ENCODE results near the gene GALNT18. TPM values are rescaled to one million over a fixed set of nuclear protein-coding genes. Genes with fewer than 3 reads are reported as not detected.
"Not testable (repeated sequence)": the region's sequence is repeated elsewhere in the genome, so short reads cannot be mapped to it uniquely, and the experiment has no call there.

Gene GALNT18
- total RNA-seq, 4 donors from 2014 or later: 4.7 to 20.4 (median 14.1) TPM

DNA sequence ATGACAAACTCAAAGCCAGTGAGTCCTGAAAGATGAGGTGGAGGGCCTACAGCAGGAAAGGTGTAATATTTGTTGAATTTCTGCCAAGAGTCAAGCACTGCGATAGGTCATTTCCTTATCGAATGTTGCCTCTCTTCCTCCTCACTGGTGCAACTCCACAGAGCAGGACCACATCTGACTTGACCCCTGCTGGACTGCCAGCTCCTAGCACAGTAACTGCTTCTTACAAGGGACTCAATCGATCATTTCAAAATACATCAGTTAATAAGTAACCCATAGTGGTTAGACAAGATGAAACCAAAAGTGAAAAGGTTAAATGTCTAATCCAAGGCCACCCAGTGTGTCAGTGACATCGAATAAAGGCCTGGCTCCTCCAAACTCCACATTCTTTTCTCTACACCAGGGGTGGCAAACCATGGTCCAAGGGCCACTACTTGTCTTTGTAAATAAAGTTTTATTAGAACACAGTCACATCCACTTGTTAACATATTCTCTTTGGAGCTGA, 170.3 kb downstream of the GALNT18 start:
- H3K27me3 ChIP-seq: no peaks in the 10 kb centered on the region
- no peak overlapping the region for H3K27ac ChIP-seq
- H3K36me3 ChIP-seq: no peaks in the 10 kb centered on the region
- no peak overlapping the region for H3K4me3 ChIP-seq
- no peak for DNase-seq
- TF ChIP-seq, protein P1, sequence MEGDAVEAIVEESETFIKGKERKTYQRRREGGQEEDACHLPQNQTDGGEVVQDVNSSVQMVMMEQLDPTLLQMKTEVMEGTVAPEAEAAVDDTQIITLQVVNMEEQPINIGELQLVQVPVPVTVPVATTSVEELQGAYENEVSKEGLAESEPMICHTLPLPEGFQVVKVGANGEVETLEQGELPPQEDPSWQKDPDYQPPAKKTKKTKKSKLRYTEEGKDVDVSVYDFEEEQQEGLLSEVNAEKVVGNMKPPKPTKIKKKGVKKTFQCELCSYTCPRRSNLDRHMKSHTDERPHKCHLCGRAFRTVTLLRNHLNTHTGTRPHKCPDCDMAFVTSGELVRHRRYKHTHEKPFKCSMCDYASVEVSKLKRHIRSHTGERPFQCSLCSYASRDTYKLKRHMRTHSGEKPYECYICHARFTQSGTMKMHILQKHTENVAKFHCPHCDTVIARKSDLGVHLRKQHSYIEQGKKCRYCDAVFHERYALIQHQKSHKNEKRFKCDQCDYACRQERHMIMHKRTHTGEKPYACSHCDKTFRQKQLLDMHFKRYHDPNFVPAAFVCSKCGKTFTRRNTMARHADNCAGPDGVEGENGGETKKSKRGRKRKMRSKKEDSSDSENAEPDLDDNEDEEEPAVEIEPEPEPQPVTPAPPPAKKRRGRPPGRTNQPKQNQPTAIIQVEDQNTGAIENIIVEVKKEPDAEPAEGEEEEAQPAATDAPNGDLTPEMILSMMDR (IDR thresholded peaks at IDR 0.05): no peak
- TF ChIP-seq POLR2A (IDR thresholded peaks at IDR 0.05): no peak
- intact Hi-C loops (cut with DNase I): no loop called here
- H3K4me1 ChIP-seq: no peaks in the 10 kb centered on the region
- 62 to 65% methylated on average over 4 of the region's 4 CpGs for WGBS, 2 donors
- no peaks in the 10 kb centered on the region for H3K9me3 ChIP-seq

DNA sequence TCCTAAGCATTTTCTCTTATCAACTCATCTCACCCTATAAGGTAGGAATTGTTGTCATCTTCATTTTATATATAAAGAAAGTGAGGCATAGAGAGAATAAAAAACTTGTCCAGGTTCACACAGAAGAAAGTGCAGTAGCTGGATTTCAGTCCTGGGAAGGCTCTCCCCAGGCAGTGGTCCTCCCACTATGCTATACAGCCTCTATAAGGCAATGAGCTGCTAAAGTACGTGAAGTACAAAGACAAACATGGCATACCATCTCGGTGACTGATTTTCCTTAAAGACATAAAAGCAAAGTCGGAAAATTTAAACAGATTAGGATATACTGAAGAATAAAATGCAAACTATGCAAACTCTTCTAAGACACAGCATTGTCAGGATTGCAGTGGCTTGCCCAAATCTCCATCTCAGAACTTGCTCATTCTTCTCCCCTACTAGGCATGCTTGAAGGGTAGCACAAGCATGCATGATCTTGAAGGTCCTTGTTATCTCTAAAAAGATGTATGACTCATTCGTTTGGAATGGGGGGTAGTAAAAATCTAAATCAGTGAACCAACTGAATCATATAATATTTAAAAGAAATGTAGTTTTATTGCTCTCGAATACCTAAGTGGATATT, 171.0 kb downstream of the GALNT18 start:
- no peak overlapping the region for H3K27ac ChIP-seq

DNA sequence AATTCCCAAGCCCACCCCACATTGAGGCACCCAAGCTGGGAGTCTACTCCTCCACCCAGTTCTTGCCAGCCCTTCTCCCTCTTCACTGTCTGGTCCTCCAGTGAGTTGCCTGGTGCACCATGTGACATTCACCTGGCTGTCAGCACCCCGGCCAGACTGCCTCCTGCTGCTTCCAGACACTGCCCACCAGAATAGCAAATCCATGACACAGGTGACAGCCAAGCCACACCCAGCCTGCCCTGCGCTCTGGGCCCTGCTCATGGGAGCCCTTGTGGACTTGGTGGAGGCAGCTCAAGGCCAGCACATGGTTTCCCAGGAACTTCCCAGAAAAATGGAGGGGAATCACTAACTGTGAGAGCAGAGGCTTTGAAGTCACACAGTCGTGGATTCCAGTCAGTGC, 172.5 kb downstream of the GALNT18 start:
- TF ChIP-seq, protein P1 (IDR thresholded peaks at IDR 0.05): no peak
- TF ChIP-seq POLR2A (IDR thresholded peaks at IDR 0.05): no peak
- intact Hi-C loops (cut with DNase I): no loop called here
- no peak for DNase-seq

More for the DNA sequence above, 171.0 kb downstream of the GALNT18 start:
- Histone ChIP-seq H3K27me3 (no peaks in the 10 kb centered on the region), H3K9me3 (no peaks in the 10 kb centered on the region), H3K4me3 (no peak overlapping the region), H3K4me1 (no peaks in the 10 kb centered on the region), H3K36me3 (no peaks in the 10 kb centered on the region)
- TF ChIP-seq POLR2A (IDR thresholded peaks at IDR 0.05): no peak
- TF ChIP-seq, protein P1 (IDR thresholded peaks at IDR 0.05): no peak
- 19 to 42% methylated on average over 5 of the region's 5 CpGs for WGBS, 2 donors
- intact Hi-C loops (cut with DNase I): no loop called here
- no peak for DNase-seq

DNA sequence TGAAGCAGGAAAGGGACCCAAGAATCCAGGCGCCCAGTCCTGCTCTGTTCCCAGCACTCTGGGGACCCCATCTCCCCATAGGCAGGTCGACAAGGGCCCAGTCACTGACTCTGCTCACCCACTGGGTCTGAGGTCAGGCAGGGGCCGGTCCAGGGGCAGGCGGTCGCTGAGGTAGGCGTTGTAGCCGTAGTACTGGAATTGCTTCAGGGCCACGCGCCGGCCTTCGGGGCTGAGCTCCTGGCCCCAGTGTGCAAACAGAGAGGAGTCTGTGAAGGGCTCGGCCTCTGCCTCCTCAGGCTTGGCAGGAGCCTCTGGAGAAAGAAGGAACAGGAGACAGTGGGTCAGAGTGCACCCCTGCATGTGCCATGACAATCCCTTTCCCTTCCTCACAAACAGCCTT, 173.2 kb downstream of the GALNT18 start:
- no peak for TF ChIP-seq POLR2A (IDR thresholded peaks at IDR 0.05)
- TF ChIP-seq, protein P1 (IDR thresholded peaks at IDR 0.05): no peak
- 61 to 83% methylated on average over 2 to 3 of the region's 12 CpGs for WGBS, 2 donors
- no peaks in the 10 kb centered on the region for H3K36me3 ChIP-seq
- H3K9me3 ChIP-seq: no peaks in the 10 kb centered on the region
- H3K27me3 ChIP-seq: no peaks in the 10 kb centered on the region
- no peak overlapping the region for H3K27ac ChIP-seq
- H3K4me1 ChIP-seq: peaks cover 0 to 21% (median 11%) of the 10 kb centered on the region in 3 donors
- no peak overlapping the region for H3K4me3 ChIP-seq
- intact Hi-C loops (cut with DNase I): no loop called here
- DNase-seq: no peak

More for the DNA sequence above, 172.5 kb downstream of the GALNT18 start:
- H3K27ac ChIP-seq: no peak overlapping the region
- H3K4me1 ChIP-seq: peaks cover 0 to 14% (median 8%) of the 10 kb centered on the region in 3 donors
- H3K4me3 ChIP-seq: no peak overlapping the region
- no peaks in the 10 kb centered on the region for H3K9me3 ChIP-seq
- 70 to 86% methylated on average over 1 to 2 of the region's 3 CpGs for WGBS, 2 donors
- H3K36me3 ChIP-seq: no peaks in the 10 kb centered on the region
- no peaks in the 10 kb centered on the region for H3K27me3 ChIP-seq

DNA sequence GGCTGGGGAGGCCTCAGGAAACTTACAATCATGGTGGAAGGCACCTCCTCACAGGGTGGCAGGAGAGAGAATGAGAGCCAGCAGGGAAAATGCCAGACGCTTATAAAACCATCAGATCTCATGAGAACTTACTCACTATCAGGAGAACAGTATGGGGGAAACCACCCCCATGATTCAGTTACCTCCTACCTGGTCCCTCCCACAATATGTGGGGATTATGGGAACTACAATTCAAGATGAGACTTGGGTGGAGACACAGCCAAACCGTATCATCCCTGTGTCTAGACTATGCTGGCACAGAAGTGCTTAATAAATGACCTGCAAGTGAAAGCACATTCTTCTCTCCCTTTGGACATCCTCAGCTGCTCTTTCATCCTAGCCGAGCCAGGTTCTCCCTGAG, 174.2 kb downstream of the GALNT18 start:
- H3K27ac ChIP-seq; H3K9me3 ChIP-seq; H3K36me3 ChIP-seq; H3K4me3 ChIP-seq; H3K27me3 ChIP-seq; DNase-seq; intact Hi-C loops (cut with DNase I): not testable (repeated sequence)
- WGBS, 2 donors: 71 to 81% methylated on average over 3 of the region's 3 CpGs
- H3K4me1 ChIP-seq: peaks cover 0 to 23% (median 11%) of the 10 kb centered on the region in 3 donors
